ENCODE results near the gene FGF12. TPM values are rescaled to one million over a fixed set of nuclear protein-coding genes. Genes with fewer than 3 reads are reported as not detected.

Gene FGF12
- total RNA-seq, 1 experiment from 2014 or later = 0.07 TPM

DNA sequence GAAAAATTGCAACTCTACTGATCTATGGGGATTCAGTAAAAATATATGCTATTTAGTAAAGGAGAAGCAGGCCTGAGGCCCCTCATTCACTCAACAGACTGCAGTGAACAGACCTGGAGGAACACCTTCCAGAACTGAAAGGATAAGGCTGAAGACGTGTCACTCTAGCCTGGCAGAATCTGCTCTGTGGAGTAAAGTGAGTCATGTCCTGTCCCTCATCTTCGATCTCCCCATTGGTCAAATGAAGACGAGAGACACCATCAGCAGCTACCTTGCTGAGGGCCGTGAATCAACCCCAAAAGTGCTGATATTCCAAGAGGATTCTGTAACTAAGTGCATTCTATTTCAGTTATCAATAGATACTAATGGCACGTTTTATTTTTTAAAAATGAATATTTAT lies 359.7 kb downstream of the FGF12 start:
- ChIA-PET POLR2A (no interaction called here), RAD21 (ENCODE audit: low non-redundant PET in 1 of 2, low total read pairs in 2 of 2, uncharacterized antibody in 2 of 2, unreplicated experiment in 2 of 2) (no interaction called here), CTCF (no interaction called here)
- DNase-seq (ENCODE audit: low read depth, low spot score) = no peak
- H3K4me3 ChIP-seq (replicated peaks in 1 of 2; ENCODE audit: low read depth in 1 of 2, low read length in 2 of 2) = no peak overlapping the region
- H3K27ac ChIP-seq (ENCODE audit: low read depth, low read length) = no peak overlapping the region
- no peaks in the 10 kb centered on the region for H3K9me2 ChIP-seq (ENCODE audit: insufficient read depth)
- H3K79me2 ChIP-seq (ENCODE audit: insufficient read depth, low read length) = no peaks in the 10 kb centered on the region
- no peak overlapping the region for H3K9ac ChIP-seq (ENCODE audit: low read length)
- BruUV-seq (replicated peaks) = no TSS peak
- H4K20me1 ChIP-seq (ENCODE audit: insufficient read depth) = no peaks in the 10 kb centered on the region
- TF ChIP-seq, protein P1, sequence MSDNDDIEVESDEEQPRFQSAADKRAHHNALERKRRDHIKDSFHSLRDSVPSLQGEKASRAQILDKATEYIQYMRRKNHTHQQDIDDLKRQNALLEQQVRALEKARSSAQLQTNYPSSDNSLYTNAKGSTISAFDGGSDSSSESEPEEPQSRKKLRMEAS (IDR thresholded peaks at IDR 0.05) = no peak
- no peak for TF ChIP-seq TCF7L2 (IDR thresholded peaks at IDR 0.05; ENCODE audit: borderline replicate concordance, extremely low read depth, insufficient read depth, insufficient read length)
- TF ChIP-seq FOSL1 (IDR thresholded peaks at IDR 0.05; ENCODE audit: low read depth) = no peak
- no peak for TF ChIP-seq ZNF274 (IDR thresholded peaks at IDR 0.05; ENCODE audit: low read depth, low read length)
- TF ChIP-seq POLR2A (IDR thresholded peaks at IDR 0.05; ENCODE audit: borderline replicate concordance, extremely low read depth, insufficient read depth, insufficient read length) = no peak
- TF ChIP-seq JUND (IDR thresholded peaks at IDR 0.05) = no peak
- no peak for TF ChIP-seq SRF (IDR thresholded peaks at IDR 0.05; ENCODE audit: low read depth)
- no peak for TF ChIP-seq POLR2AphosphoS5 (IDR thresholded peaks at IDR 0.05; ENCODE audit: low read depth, low read length)
- no peak for TF ChIP-seq RAD21 (IDR thresholded peaks at IDR 0.05; ENCODE audit: low read depth)
- TF ChIP-seq, protein P2, sequence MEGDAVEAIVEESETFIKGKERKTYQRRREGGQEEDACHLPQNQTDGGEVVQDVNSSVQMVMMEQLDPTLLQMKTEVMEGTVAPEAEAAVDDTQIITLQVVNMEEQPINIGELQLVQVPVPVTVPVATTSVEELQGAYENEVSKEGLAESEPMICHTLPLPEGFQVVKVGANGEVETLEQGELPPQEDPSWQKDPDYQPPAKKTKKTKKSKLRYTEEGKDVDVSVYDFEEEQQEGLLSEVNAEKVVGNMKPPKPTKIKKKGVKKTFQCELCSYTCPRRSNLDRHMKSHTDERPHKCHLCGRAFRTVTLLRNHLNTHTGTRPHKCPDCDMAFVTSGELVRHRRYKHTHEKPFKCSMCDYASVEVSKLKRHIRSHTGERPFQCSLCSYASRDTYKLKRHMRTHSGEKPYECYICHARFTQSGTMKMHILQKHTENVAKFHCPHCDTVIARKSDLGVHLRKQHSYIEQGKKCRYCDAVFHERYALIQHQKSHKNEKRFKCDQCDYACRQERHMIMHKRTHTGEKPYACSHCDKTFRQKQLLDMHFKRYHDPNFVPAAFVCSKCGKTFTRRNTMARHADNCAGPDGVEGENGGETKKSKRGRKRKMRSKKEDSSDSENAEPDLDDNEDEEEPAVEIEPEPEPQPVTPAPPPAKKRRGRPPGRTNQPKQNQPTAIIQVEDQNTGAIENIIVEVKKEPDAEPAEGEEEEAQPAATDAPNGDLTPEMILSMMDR (IDR thresholded peaks at IDR 0.05 in 2 of 3, conservative IDR thresholded peaks at IDR 0.05 in 1 of 3; ENCODE audit: borderline replicate concordance in 1 of 3, insufficient read depth in 1 of 3, low read depth in 2 of 3, low read length in 2 of 3) = no peak
- TF ChIP-seq EGR1 (IDR thresholded peaks at IDR 0.05; ENCODE audit: low read depth) = no peak
- TF ChIP-seq, protein P3, sequence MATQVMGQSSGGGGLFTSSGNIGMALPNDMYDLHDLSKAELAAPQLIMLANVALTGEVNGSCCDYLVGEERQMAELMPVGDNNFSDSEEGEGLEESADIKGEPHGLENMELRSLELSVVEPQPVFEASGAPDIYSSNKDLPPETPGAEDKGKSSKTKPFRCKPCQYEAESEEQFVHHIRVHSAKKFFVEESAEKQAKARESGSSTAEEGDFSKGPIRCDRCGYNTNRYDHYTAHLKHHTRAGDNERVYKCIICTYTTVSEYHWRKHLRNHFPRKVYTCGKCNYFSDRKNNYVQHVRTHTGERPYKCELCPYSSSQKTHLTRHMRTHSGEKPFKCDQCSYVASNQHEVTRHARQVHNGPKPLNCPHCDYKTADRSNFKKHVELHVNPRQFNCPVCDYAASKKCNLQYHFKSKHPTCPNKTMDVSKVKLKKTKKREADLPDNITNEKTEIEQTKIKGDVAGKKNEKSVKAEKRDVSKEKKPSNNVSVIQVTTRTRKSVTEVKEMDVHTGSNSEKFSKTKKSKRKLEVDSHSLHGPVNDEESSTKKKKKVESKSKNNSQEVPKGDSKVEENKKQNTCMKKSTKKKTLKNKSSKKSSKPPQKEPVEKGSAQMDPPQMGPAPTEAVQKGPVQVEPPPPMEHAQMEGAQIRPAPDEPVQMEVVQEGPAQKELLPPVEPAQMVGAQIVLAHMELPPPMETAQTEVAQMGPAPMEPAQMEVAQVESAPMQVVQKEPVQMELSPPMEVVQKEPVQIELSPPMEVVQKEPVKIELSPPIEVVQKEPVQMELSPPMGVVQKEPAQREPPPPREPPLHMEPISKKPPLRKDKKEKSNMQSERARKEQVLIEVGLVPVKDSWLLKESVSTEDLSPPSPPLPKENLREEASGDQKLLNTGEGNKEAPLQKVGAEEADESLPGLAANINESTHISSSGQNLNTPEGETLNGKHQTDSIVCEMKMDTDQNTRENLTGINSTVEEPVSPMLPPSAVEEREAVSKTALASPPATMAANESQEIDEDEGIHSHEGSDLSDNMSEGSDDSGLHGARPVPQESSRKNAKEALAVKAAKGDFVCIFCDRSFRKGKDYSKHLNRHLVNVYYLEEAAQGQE (IDR thresholded peaks at IDR 0.05; ENCODE audit: low read depth) = no peak
- TF ChIP-seq EZH2 (IDR thresholded peaks at IDR 0.05) = no peak
- no peak for TF ChIP-seq SP1 (IDR thresholded peaks at IDR 0.05; ENCODE audit: low read depth)
- TF ChIP-seq, protein P4, sequence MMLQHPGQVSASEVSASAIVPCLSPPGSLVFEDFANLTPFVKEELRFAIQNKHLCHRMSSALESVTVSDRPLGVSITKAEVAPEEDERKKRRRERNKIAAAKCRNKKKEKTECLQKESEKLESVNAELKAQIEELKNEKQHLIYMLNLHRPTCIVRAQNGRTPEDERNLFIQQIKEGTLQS (IDR thresholded peaks at IDR 0.05) = no peak
- TF ChIP-seq, protein P5, sequence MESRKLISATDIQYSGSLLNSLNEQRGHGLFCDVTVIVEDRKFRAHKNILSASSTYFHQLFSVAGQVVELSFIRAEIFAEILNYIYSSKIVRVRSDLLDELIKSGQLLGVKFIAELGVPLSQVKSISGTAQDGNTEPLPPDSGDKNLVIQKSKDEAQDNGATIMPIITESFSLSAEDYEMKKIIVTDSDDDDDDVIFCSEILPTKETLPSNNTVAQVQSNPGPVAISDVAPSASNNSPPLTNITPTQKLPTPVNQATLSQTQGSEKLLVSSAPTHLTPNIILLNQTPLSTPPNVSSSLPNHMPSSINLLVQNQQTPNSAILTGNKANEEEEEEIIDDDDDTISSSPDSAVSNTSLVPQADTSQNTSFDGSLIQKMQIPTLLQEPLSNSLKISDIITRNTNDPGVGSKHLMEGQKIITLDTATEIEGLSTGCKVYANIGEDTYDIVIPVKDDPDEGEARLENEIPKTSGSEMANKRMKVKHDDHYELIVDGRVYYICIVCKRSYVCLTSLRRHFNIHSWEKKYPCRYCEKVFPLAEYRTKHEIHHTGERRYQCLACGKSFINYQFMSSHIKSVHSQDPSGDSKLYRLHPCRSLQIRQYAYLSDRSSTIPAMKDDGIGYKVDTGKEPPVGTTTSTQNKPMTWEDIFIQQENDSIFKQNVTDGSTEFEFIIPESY (IDR thresholded peaks at IDR 0.05; ENCODE audit: extremely low read depth, insufficient replicate concordance, low read length) = no peak
- TF ChIP-seq EZH2phosphoT487 (IDR thresholded peaks at IDR 0.05; ENCODE audit: borderline replicate concordance) = no peak
- TF ChIP-seq SIN3A (IDR thresholded peaks at IDR 0.05; ENCODE audit: low read depth) = no peak
- H3K27me3 ChIP-seq (ENCODE audit: insufficient read depth, low read length) = peaks cover 87% of the 10 kb centered on the region
- H2AFZ ChIP-seq (ENCODE audit: low read depth, low read length, poor library complexity, severe bottlenecking) = no peak overlapping the region
- no peak overlapping the region for H3K4me2 ChIP-seq (ENCODE audit: low read length)
- H3K9me3 ChIP-seq (ENCODE audit: control insufficient read depth in 1 of 2, insufficient read depth in 1 of 2, low read depth in 1 of 2, low read length in 2 of 2) = no peaks in the 10 kb centered on the region
- no peaks in the 10 kb centered on the region for H3K36me3 ChIP-seq (ENCODE audit: control insufficient read depth in 1 of 2, insufficient read depth in 2 of 2, low read length in 2 of 2)
- no peak for ATAC-seq
- intact Hi-C loops (cut with micrococcal nuclease) = no loop called here
- H3K4me1 ChIP-seq (ENCODE audit: control insufficient read depth in 1 of 2, insufficient read depth in 2 of 2, low read length in 2 of 2) = no peaks in the 10 kb centered on the region
